ENCODE data around the gene SIMC1.

DNA sequence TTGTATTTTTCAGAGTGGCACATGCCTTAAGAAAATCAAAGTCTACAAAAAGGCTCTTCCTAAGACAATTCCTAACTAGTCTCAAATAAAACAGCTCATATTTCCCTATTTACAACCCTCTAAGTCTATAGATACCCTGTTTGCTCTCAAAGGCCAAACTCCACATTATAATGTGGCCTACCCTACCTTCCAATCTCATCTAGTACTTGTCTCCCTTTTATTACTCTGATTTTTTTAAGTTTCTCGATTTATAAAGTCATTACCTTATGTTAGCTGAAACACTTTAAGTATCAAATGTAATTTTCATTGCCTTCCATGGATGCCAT lies 103.9 kb downstream of the SIMC1 start:
- TF ChIP-seq POLR2A (IDR thresholded peaks at IDR 0.05) (no peak), POLR2AphosphoS5 (IDR thresholded peaks at IDR 0.05) (no peak)
- TF ChIP-seq, protein P1, sequence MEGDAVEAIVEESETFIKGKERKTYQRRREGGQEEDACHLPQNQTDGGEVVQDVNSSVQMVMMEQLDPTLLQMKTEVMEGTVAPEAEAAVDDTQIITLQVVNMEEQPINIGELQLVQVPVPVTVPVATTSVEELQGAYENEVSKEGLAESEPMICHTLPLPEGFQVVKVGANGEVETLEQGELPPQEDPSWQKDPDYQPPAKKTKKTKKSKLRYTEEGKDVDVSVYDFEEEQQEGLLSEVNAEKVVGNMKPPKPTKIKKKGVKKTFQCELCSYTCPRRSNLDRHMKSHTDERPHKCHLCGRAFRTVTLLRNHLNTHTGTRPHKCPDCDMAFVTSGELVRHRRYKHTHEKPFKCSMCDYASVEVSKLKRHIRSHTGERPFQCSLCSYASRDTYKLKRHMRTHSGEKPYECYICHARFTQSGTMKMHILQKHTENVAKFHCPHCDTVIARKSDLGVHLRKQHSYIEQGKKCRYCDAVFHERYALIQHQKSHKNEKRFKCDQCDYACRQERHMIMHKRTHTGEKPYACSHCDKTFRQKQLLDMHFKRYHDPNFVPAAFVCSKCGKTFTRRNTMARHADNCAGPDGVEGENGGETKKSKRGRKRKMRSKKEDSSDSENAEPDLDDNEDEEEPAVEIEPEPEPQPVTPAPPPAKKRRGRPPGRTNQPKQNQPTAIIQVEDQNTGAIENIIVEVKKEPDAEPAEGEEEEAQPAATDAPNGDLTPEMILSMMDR (IDR thresholded peaks at IDR 0.05) = no peak

All from prostate gland (tissue), 2 donors.